SIG-M5 (cell line): ENCODE measurements around the gene WDR46.
A peak's percentile ranks its signal among the peaks of the same experiment; 100 is the strongest.

Experiments used
- DNase-seq: peaks from one replicate; lab custom pipeline; 2025; lab: John Stamatoyannopoulos, UW

Gene WDR46, protein sequence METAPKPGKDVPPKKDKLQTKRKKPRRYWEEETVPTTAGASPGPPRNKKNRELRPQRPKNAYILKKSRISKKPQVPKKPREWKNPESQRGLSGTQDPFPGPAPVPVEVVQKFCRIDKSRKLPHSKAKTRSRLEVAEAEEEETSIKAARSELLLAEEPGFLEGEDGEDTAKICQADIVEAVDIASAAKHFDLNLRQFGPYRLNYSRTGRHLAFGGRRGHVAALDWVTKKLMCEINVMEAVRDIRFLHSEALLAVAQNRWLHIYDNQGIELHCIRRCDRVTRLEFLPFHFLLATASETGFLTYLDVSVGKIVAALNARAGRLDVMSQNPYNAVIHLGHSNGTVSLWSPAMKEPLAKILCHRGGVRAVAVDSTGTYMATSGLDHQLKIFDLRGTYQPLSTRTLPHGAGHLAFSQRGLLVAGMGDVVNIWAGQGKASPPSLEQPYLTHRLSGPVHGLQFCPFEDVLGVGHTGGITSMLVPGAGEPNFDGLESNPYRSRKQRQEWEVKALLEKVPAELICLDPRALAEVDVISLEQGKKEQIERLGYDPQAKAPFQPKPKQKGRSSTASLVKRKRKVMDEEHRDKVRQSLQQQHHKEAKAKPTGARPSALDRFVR

DNA sequence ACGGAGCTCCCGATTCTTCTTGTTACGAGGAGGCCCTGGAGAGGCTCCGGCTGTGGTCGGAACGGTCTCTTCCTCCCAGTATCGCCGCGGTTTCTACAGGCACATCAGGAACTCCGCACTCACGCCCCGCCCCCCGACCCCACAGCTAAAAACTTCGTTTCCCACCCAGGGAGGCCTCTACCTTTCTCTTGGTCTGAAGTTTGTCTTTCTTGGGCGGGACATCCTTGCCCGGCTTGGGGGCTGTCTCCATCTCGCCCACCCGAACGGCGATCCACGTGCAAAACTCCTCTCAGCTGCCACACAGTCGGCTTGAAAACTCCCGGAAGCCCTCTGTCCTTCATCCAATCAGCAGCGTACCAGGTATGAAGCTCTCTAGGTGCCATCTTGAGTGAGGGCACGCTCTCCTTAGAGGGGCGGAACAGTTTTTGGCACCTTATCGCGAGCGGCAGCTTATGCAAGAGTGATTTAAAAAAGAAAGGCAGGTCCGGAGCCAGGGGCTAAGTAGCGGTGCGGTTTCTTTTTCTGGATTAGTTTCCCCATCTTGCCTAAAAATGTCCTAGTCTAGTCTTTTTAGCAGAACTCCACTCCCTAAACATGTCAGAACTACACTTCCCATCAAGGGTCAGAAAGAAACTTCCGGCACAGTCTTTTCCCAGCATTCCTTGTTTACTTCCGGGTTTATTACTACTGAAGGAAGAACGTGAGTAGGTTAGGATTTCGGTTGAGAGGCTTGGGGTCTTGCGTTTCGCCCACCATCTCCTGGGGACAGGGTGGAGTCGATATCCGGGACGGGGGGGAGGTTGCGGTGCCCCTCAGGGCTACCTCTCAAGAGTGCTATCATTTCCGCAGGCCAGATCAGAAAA is at the start of gene WDR46, which contains the start of gene PFDN6:
WDR46 (minus strand) TSS at position 319 of the 863 bp plus-strand sequence; CDS start at position 250, 69 bp downstream.
PFDN6 (plus strand) TSS at position 681 of the 863 bp plus-strand sequence. CDS start 256 bp downstream, outside the sequence.
- peak; percentile 92 for DNase-seq

DNA sequence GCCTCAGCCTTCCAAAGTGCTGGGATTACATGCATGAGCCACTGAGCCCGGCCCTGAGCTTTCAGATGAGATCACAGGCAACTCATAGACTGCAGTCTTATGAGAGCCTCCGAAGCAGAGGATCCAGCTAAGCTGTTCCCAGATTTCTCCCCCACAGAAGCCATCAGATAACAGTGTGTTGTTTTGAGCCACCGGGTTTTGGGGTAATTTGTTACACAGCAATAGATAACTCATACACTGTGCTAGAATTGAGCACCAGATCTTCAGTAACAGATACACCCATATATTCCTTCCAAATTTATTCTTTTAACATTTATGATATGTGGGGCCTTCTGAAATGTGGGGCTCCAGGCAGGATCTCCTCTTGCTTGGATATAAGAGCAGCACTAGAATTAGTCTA is 47.5 kb upstream of the WDR46 start:
- no peak for DNase-seq

DNA sequence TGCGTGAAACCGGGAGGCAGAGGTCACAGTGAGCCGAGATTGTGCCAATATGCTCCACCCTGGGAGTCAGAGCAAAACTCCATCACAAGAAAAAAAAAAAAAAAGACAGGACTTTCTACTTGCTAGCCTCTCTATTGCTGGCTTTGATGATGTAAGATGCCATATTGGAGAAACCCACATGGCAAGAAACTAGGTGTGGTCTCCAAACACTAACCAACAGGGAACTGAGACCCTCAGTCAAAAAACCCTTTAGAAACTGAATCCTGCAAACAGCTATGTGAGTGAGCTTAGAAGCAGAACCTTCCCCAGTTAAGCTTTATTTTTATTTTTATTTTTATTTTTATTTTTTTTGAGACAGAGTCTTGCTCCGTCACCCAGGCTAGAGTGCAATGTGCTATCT is 46.9 kb upstream of the WDR46 start:
- DNase-seq: no peak

DNA sequence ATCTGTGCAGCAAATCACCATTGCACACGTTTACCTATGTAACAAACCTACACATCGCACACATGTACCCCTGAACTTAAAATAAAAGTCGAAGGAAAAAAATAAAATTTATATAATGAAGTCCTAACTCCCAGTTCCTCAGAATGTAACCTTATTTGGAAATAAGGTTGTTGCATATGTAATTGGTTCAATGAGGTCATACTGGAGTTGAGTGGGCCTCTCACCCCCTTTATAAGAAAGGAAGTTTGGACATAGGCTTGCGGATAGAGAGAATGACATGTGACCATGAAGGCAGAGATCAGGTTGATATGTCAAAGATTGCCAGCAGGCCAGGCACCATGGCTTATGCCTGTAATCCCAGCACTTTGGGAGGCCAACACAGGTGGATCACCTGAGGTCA is 44.6 kb upstream of the WDR46 start:
- DNase-seq: no peak

DNA sequence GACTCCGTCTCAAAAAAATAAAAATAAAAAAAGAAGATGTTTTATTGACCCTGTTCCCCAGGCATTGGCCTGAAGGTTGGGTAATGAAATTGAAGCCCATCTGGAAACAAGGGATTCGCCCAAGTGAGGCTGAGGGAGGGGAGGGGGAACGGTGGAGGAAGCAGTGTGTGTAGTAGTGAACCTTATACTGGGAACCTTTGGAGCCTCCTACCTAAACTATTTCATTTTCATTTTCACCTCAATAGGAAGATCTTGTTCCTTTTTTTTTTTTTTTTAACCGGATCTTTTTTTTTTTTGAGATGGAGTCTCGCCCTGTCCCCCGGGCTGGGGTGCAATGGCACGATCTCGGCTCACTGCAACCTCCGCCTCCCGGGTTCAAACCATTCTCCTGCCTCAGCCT is 41.7 kb upstream of the WDR46 start:
- no peak for DNase-seq

DNA sequence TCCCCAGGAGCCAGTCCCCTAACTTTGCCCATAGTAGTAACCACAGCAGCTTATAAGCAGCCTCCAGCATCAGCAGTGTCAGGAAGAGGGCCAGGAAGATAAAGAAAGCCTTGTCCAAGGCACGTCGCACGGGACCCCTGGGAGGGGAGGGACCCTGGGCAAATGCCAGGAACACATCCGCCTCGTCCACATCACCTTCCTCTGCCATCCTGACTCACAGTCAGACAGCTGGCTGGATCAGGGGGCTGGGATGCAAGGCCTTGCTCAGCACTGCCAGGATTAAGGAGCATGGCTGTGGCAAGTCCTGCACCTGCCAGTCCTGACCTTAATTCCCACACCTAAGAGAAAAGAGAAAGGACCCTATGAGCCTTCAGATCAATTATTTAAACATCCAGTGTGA is 40.0 kb upstream of the WDR46 start:
- no peak for DNase-seq

DNA sequence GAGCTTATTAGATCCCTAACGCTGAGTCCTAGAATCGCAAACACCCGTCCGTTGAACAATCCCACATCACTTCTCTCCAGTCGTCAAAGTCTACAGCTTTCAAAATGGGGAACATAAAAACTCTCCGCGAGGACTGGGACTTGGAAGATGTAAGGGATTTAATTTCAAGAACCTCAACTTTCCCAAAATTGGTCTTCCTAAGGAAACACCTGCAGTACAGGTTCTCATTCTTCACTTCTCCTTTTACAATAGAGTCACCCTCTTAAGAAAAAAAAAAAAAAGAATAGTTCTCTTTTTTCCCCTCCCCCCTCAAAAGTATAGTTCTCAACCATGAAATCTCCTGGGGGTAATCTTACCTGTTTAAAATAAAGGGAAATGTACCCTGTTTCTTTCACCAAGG is 35.1 kb upstream of the WDR46 start:
- DNase-seq: no peak

DNA sequence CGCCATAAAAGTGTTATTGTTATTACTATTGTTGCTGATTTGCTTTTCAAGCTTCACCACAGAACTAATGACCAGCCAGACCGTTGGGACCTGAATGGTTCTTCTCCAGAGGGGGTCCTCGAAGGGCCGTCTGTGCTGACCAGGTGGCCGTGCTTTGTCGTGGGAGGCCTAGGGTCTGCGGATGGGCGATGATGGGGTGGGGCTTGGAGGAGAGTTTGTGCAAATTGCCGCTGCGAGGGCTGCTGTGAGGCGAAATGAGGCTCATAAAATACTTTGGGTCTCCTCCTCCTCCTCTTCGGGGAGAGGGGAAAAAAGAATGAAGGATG is 34.5 kb upstream of the WDR46 start:
- DNase-seq: no peak

DNA sequence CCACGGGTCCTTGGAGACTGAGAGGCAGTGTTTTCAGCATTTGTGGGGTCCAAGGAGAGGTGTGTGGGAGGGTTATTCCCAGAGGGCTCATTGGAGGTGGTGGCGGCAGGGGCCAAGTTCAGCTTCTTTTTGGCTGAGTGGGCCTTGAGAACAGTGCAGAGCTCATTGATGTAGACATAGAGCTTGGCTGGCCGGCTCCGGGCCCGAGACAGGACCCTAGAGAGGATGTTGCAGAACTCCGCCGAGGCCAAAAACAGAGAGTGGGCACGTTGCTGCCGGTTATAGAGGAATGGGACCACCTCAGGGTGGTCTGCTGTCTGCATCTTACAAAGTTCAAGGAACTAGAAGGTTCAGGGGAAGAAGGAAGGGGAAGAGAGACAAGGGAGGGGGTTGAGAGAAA is 32.2 kb upstream of the WDR46 start:
- no peak for DNase-seq

DNA sequence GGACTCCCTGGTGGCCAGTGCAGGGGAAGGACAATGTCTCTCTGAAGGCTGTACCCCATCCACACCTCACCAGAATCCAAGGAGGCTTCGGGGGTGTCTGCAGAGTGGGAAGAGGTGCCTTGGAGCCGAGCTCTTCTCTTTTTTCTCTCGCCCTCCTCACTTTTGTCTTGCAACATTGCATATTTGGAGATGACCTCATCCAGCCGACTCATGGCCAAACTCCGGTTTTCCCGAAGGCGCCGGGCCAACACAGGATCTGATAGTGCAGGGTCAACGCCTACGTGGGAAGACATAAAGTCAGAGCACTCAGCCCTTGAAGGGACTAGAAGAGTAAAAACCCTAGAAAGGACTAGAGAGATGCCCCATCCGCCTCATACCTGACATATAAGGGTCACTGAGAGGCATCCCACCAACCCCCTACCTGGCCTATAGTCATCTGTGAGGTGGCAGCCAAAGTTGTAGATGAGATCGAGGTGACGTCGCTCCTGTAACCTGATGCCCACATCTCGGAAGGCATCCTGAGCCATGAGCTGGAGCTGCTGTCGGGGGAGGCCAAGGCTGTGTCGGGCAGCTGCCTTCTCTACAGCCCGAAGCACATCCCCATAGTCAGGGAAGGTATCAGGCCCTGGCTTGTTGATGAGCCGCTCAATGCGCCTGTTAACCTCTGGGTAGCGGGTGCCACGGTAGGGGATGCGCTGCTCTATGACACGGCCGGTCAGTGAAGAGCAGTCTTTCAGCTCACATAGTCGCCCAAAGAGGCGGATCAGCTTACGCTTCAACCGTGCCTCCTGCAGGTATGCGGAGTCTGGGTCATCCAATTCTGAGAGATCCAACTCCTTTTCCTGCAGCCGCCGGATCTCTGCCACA is 31.5 kb upstream of the WDR46 start:
- DNase-seq: no peak

DNA sequence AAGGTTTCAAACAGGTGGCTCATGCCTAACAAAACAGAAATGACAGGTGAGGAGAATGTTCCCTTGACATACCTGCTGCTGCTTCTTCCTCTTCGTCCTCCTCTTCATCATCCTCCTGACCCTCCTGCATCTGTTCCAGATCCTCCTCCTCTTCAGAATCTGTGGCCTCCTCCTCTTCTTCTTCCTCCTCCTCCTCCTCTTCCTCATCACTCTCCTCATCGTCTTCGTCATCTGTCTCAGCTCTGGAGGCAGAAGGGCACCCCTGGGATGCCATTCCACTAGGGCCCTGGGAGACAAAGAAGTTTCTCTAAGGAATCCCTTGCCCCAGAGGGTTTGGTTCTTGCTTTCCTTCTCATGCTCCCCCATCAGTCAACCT is 30.9 kb upstream of the WDR46 start:
- no peak for DNase-seq

DNA sequence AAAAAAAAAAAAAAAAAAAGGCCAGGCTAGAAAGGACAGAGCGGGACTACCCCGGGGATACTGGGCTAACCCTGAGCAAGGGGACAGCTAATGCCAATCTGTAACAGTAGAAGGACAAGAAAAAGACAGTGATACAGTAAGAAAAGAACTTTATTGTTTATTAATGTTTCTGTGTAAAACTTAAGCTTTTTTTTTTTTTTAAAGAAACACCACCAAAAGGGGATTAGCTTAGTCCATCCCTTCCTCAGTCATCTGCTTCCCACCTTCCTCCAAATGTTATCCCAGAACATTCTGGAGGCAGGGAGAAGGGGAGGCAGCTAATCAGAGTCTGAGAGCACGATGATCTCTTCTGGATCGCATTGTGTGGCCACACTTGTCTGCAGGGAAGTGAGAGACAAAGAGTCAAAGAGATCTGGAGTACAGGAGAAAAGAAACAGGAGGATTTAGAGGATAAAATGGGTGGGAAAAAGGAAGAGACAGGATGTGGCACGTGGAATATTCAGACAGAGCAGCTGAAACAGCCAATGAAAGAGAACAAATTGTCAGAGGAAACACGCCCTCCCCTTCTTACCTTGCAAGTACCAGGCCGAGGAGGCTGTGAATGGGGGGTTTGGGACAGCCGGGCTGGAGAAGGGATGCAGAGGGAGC is 29.5 kb upstream of the WDR46 start:
- DNase-seq: no peak

DNA sequence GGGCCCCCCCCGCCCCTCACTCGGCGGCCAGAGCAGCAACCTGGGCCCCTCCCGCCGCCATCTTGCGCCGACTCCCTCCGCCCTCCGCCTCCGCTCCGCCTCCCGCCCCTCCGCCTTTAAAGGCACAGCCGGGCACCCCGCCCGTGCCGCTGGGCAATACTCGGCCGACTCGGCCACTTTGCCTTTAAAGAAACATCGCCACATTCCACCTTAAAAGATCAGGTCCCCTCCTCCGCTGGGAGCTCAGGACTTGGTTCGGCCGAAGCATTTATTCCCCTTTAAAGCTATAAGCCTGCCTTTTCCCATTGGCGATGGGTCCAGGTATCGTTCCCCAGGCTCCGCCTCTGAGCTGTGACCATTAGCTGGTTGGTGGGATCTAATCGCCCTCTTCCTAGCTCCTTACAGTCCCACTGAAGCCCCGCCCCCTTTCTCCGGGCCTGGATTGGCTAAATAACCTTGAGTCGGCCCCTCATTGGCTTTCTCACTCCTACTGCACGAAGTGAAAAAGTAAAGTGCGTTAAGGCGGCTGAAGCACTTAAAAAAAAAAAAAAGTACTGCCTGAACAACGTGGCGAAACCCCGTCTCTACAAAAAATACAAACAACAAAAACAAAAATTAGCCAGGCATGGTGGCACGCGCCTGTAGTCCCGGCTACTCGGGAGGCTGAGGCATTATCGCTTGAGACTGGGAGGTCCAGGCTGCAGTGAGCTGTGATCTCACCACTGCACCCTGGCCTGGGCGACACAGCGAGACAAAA is 28.8 kb upstream of the WDR46 start, which contains the start of gene ZBTB22:
ZBTB22 (minus strand) TSS at position 76 of the 757 bp plus-strand sequence. CDS start 828 bp downstream, outside the sequence.
- DNase-seq: peak; percentile 77

DNA sequence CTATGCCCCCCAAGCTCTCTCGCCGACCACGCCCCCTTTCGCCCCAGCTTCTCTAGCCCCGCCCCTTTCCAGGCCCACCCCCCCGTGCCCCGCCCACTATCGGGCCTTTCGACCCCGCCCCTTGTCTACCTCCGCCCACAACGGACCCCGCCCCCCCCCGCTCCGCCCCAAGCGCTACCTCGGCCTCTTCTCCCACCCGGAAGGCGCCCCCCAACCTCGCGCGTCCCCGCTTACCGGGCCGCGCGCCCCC is 28.3 kb upstream of the WDR46 start:
- no peak for DNase-seq

DNA sequence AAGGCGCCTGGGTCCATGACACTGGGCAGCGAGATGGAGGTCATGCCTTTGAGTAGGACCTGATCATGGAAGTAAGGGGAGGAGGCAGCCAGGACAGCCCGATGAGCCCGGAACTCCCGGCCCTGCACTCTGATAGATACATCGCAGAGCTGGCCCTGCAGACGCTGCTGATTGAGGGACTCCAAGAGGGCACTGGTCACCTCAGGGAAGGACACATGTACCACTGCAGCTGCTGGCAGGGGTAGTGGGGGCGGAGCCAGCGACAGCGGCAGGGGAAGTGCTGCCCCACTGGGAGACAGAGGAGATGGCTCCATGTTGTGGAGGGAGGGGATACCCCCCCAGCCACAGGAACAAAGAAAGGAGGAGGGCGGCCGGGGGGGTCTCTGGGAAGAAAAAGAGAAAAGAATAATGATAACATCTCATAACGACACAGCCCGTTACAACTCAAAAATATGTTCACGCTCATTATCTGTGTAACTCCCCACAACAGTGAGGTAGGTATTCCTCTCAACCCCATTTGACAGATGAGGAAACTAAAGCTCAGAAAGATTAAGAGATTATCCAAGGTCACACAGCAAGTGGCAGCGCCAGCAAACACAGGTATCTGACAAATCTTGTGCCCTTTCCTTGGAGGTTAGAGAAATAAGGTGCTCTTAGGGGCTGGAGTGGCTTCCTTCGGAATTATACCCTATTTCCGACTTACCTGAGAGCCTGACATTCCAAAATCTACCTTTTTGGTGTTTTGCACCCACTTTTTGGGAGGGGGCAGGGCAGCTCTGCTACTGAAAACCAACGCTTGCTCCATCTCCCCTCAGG is 27.8 kb upstream of the WDR46 start:
- no peak for DNase-seq

DNA sequence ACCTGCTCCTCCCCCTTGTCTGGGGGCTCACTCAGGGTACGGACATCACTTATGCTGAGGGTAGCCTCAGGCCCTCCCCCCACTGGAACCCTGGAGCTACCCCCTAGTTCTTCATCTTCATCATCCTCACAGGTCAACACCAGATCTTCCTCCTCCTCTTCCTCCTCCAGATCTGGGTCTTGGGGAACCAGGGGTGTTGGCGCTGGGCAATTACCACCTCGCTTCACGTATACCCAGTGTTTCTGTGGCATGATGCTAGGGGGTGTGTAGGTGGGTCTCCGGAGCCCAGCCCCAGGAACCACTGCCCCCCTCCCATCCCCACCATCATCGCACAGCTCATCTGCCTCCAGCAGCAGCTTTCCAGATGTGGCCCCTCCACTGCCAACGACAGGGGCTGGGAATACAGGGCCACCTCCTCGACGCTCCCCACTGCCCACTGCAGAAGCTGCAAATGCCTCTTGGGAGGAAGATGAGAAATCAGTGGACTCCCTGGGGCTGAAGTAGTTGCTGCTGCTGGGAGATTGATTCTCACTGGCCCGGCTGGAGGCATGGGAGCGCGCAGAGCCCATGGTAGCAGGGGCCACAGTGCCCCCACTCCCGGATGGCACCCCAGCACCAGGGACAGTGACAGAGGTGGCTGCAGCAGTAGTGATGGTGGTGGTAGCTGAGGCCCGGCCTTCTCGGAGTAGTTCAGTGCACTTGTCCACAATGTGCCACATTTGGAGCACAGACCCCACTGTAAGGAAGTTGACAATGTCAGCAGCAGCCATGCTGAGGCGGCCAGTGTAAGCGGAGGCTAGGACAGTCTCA is 27.0 kb upstream of the WDR46 start:
- no peak for DNase-seq

DNA sequence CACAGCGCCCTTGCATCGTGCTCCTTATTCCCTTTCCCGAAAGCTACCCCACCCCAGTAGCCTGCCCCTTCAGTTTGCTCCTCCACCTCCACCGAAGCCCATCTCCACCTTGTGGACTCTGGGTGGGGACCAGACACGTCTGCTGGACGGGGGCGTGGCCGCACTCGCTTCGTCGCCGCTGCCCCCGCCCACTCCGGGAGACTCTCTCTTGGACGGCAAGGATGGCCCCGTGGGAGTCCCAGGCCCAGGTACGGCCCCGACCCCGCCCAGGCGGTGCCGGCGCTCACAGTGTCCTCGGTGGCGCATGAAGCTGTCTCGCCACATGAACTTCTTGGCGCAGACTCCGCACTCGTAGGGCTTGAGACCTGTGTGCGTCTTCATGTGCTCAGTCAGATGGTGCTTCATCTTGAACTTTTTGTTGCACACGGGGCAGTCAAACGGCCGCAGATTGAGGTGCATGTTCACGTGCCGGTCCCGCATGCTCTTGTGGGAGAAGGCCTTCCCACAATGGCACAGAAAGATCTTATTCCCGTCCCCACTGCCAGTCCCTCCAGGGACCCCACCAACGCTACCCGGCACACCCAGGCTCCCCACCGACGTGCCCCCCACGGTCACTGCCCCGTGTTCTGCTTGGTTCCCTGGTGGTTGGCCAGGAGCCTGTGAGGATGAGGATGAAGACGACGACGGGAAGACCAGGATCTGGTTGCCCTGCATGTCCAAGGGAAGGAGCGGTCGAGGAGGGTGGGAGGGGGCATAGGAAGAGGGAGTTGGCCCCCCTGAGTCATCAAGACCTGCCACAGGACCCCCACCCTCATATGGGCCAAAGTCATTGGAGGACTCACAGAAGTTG is 26.1 kb upstream of the WDR46 start:
- DNase-seq: no peak

DNA sequence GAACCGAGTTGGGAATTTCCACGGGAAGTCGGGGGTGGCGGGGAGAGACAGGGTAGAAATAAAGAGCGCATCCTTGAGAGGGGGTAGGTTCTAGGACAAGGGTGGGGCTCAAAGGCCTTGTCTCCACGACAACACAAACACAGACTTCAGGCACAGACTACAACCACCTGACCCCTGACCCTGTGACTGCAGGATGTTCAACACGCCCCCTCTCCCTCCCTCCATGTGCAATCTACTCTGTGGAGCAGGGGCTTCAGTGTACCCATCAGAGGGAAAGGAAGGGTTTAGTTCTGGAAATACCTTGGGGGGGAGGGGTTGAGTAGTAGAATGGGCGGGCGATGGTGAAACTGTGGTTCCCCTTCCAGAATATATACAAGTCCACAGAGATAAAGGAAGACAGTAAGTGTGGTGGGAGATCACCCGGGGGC is 25.5 kb upstream of the WDR46 start:
- no peak for DNase-seq
